K562 (cell line): ENCODE data around the gene EZH1. TPM values are rescaled to one million over a fixed set of nuclear protein-coding genes. Genes with fewer than 3 reads are reported as not detected.

Experiments used
- BHLHE40 ChIP-seq: IDR thresholded peaks from 2 replicates; pipeline ENCODE4 v1.6.1; 2011; ENCODE audit warnings: low read length, improper control_type of control experiment
- BRD9 ChIP-seq: fragments of 450-650 bp; IDR thresholded peaks from 2 replicates; pipeline ENCODE4 v1.6.1; 2018; ENCODE audit warnings: low read depth; ENCODE audit not compliant: partially characterized antibody
- FOSL1 ChIP-seq: fragments of 200-800 bp; sonication (Bioruptor generic); conservative IDR thresholded peaks from 2 replicates; pipeline ENCODE4 v1.6.1; 2016; ENCODE audit warnings: missing genetic modification characterization, missing compliant biosample characterization
- FOXK1 ChIP-seq: sonication (generic); formaldehyde crosslinking; IDR thresholded peaks from 2 replicates; pipeline ENCODE4 v1.8.0; 2022; ENCODE audit warnings: missing genetic modification reagents, mild to moderate bottlenecking, borderline replicate concordance
- KLF16 ChIP-seq: IDR thresholded peaks from 2 replicates; pipeline ENCODE4 v1.6.1; 2016; ENCODE audit warnings: antibody characterized with exemption
- MCM3 ChIP-seq: fragments of 450-650 bp; IDR thresholded peaks from 2 replicates; pipeline ENCODE4 v1.6.1; 2016
- NELFE ChIP-seq: IDR thresholded peaks from 2 replicates; pipeline ENCODE4 v1.6.1; 2011; ENCODE audit warnings: mild to moderate bottlenecking; ENCODE audit not compliant: insufficient read depth, insufficient read length
- NR1H2 ChIP-seq: sonication (generic); formaldehyde crosslinking; IDR thresholded peaks from 2 replicates; pipeline ENCODE4 v1.4.0; 2020; ENCODE audit warnings: mild to moderate bottlenecking, missing genetic modification reagents
- RBM22 ChIP-seq: fragments of 200-400 bp; formaldehyde crosslinking; IDR thresholded peaks from 2 replicates; pipeline ENCODE4 v1.6.1; 2018; ENCODE audit warnings: low read length, low read depth; ENCODE audit not compliant: poor library complexity, severe bottlenecking
- RNF2 ChIP-seq: sonication (generic); IDR thresholded peaks from 2 replicates; pipeline ENCODE4 v1.6.1; 2016
- SLC30A9 ChIP-seq: fragments of 250-450 bp; sonication (Bioruptor Pico); IDR thresholded peaks from 2 replicates; pipeline ENCODE4 v1.8.0; 2022; ENCODE audit warnings: mild to moderate bottlenecking, moderate library complexity
- TARDBP ChIP-seq: fragments of 450-650 bp; IDR thresholded peaks from 2 replicates; pipeline ENCODE4 v1.6.1; 2016
- polyA plus RNA-seq, 8 experiments: library from polyadenylated mRNA; depleted of rRNA in 4 of 8; stranded (reverse) in 5 of 8; unstranded in 3 of 8; fragments of >200 nt; fragmentation: Nextera tagmentation in 2 of 8; fragmentation: Illumina TruSeq in 1 of 8; extraction: Ambion mirVana in 2 of 8; extraction: Trizol in 1 of 8; gene quantifications; 2 replicates each; pipeline versions ENCODE4 v1.2.1 to v1.2.3, GENCODE V29; 2011 to 2014; ENCODE audit warnings: inconsistent platforms in 1 of 8, missing spikeins in 1 of 8
- total RNA-seq, 7 experiments: library from RNA; depleted of rRNA in 6 of 7; stranded (reverse); fragments of >200 nt in 6 of 7; fragmentation: Illumina TruSeq in 2 of 7; extraction: Trizol in 2 of 7; gene quantifications; 2 replicates each; pipeline versions ENCODE4 v1.2.1 to v1.2.3, GENCODE V29; 2011 to 2021; ENCODE audit warnings: low replicate concordance in 1 of 7
- TF ChIP-seq, protein P1 (sequence below): fragments of 150-350 bp; IDR thresholded peaks from 2 replicates; pipeline ENCODE4 v1.6.1; 2014; ENCODE audit warnings: low read depth, mild to moderate bottlenecking, low read length, borderline replicate concordance
- TF ChIP-seq, protein P2 (sequence below), 2 experiments: fragments of 450-650 bp; formaldehyde crosslinking in 1 of 2; IDR thresholded peaks; 2 replicates each; pipeline versions ENCODE4 v1.4.0 to v1.6.1; 2014 to 2020; ENCODE audit warnings: mild to moderate bottlenecking in 2 of 2, borderline replicate concordance in 1 of 2, low read depth in 1 of 2

The EZH1 gene
- total and polyA plus RNA-seq, 9 of the 15 experiments (the other 6 are each of a cell fraction or from before 2014, with no cell fraction given), result 8.6 to 40.8 (median 22.9) TPM

DNA sequence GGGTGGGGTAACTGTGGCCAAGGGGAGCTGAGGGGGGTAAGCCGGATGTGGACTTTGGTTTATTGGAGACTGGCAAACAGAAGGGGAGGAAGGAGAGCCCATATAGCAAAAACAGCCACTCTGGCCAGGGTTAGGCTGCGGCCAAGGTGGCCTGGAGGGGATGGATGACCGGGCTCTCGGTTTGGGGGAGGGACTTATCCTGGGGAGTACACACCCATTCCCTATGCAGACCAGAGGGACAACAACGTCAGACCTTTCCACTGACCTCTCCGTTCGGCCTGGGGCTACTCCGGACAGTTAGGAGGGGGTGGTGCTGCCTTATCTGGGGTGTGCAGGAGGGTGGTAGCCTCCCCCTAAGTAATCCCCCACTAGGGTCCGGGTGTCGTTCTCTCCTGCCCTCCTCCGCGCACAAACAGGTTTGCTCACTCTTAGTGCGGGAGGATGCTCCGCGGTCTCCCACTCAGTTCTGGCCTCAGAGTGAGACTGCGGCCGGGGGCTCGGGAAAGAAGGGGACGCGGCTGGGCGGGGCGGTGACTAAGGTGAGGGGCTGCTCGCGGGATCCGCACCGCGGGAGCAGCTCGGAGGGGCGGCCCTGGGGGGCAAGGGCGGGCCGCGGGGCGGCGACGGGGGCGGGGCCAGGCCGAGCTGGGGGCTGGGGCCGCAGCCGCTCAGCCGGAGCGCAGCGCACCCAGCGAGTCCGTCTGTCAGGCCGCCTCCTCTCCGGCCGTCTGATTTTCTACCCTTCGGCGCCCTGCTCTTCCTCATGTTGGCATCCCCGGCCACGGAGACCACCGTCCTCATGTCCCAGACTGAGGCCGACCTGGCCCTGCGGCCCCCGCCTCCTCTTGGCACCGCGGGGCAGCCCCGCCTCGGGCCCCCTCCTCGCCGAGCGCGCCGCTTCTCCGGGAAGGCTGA, 35.4 kb upstream of the EZH1 start, which contains the start of gene WNK4 (continued):
- TF ChIP-seq BHLHE40 (peak; percentile 44; the same call in 1 of the 2 replicates), RBM22 (no peak), SLC30A9 (no peak), NELFE (no peak), NR1H2 (CRISPR knock-in tag) (no peak), FOXK1 (CRISPR knock-in tag) (no peak), MCM3 (no peak), RNF2 (peak; percentile 94), FOSL1 (no peak; the same call in 1 of the 2 replicates), KLF16 (peak; percentile 87), BRD9 (no peak), TARDBP (no peak)
- TF ChIP-seq, protein P1, sequence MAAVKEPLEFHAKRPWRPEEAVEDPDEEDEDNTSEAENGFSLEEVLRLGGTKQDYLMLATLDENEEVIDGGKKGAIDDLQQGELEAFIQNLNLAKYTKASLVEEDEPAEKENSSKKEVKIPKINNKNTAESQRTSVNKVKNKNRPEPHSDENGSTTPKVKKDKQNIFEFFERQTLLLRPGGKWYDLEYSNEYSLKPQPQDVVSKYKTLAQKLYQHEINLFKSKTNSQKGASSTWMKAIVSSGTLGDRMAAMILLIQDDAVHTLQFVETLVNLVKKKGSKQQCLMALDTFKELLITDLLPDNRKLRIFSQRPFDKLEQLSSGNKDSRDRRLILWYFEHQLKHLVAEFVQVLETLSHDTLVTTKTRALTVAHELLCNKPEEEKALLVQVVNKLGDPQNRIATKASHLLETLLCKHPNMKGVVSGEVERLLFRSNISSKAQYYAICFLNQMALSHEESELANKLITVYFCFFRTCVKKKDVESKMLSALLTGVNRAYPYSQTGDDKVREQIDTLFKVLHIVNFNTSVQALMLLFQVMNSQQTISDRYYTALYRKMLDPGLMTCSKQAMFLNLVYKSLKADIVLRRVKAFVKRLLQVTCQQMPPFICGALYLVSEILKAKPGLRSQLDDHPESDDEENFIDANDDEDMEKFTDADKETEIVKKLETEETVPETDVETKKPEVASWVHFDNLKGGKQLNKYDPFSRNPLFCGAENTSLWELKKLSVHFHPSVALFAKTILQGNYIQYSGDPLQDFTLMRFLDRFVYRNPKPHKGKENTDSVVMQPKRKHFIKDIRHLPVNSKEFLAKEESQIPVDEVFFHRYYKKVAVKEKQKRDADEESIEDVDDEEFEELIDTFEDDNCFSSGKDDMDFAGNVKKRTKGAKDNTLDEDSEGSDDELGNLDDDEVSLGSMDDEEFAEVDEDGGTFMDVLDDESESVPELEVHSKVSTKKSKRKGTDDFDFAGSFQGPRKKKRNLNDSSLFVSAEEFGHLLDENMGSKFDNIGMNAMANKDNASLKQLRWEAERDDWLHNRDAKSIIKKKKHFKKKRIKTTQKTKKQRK, result no peak
- TF ChIP-seq, protein P2, sequence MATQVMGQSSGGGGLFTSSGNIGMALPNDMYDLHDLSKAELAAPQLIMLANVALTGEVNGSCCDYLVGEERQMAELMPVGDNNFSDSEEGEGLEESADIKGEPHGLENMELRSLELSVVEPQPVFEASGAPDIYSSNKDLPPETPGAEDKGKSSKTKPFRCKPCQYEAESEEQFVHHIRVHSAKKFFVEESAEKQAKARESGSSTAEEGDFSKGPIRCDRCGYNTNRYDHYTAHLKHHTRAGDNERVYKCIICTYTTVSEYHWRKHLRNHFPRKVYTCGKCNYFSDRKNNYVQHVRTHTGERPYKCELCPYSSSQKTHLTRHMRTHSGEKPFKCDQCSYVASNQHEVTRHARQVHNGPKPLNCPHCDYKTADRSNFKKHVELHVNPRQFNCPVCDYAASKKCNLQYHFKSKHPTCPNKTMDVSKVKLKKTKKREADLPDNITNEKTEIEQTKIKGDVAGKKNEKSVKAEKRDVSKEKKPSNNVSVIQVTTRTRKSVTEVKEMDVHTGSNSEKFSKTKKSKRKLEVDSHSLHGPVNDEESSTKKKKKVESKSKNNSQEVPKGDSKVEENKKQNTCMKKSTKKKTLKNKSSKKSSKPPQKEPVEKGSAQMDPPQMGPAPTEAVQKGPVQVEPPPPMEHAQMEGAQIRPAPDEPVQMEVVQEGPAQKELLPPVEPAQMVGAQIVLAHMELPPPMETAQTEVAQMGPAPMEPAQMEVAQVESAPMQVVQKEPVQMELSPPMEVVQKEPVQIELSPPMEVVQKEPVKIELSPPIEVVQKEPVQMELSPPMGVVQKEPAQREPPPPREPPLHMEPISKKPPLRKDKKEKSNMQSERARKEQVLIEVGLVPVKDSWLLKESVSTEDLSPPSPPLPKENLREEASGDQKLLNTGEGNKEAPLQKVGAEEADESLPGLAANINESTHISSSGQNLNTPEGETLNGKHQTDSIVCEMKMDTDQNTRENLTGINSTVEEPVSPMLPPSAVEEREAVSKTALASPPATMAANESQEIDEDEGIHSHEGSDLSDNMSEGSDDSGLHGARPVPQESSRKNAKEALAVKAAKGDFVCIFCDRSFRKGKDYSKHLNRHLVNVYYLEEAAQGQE (IDR thresholded peaks at IDR 0.05; ENCODE audit: borderline replicate concordance), result no peak; the same call in 1 of the 2 replicates
- TF ChIP-seq, protein P2 (CRISPR knock-in tag; IDR thresholded peaks at IDR 0.05; ENCODE audit: low read depth), result no peak
